GM20000 (cell line): ENCODE measurements around the gene FAM120AOS.

Experiments
- DNase-seq: peaks from one replicate; pipeline ENCODE4 v3.0.0; 2012; ENCODE audit warnings: low spot score
- CTCF ChIP-seq: IDR thresholded peaks from 2 replicates; pipeline ENCODE4 v1.5.1; 2012; ENCODE audit warnings: mild to moderate bottlenecking, control low read depth; ENCODE audit errors: extremely low read depth, missing control alignments

Gene FAM120AOS

GRCh38 chr9:93456504-93456903 is 3.1 kb upstream of the FAM120AOS start:
- no peak for DNase-seq
- TF ChIP-seq CTCF = no peak

- TF ChIP-seq CTCF = no peak
- DNase-seq = no peak
These were observed 2.6 kb upstream of the FAM120AOS start for GRCh38 chr9:93456022-93456421.

- TF ChIP-seq CTCF = no peak
- no peak for DNase-seq
These were observed 703 bp downstream of the FAM120AOS start for GRCh38 chr9:93452710-93453046.

- no peak for TF ChIP-seq CTCF
- peak; percentile 55 for DNase-seq
These were observed 1.3 kb downstream of the FAM120AOS start for GRCh38 chr9:93451849-93452709.

GRCh38 chr9:93450945-93451815 is 2.2 kb downstream of the FAM120AOS start, which contains the start of gene FAM120A:
Gene FAM120A (plus strand): TSS chr9:93451685. CDS start chr9:93451916, 231 bp downstream.
- no peak for TF ChIP-seq CTCF
- DNase-seq = peak; percentile 95

DNA sequence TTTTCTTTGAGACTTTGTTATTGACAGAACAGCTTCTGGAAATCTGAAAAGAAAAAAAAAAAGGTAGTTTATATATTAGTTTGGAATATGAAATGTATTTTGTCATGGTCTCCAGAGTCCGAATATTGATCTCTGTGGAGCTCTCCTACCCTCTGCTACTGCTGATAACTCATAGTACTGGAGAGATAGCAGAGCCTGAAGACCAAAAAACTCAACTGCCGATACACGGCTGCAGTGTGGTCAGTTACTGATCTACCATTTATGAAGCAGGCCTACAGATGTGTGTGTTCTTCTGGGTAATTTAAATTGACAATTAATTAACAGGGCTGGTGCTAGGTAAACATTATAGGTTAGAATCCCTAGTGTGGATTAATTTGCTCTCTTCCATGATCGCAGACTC is 5.7 kb downstream of the FAM120AOS start:
- DNase-seq = no peak
- TF ChIP-seq CTCF = no peak

- no peak for TF ChIP-seq CTCF
These were observed 7.3 kb downstream of the FAM120AOS start for GRCh38 chr9:93446073-93446472.

More at GRCh38 chr9:93446073-93446472, 7.3 kb downstream of the FAM120AOS start:
- no peak for DNase-seq
